ENCODE measurements around the gene SCAF4. TPM values are rescaled to one million over a fixed set of nuclear protein-coding genes. Genes with fewer than 3 reads are reported as not detected.

The SCAF4 gene
- total and polyA plus RNA-seq, 2 of the 8 experiments (the other 6 are each of a cell fraction or from before 2014, with no cell fraction given), result 28.9 to 55.1 TPM

GRCh38 chr21:31663584-31664249 is 68.2 kb downstream of the SCAF4 start:
- H3K9me3 ChIP-seq (ENCODE audit: insufficient read depth in 2 of 2, low read depth in 1 of 2, low read length in 1 of 2), result no peaks in the 10 kb centered on the region
- no peak for DNase-seq (ENCODE audit: low read depth in 1 of 2, low spot score in 2 of 2)
- no peak overlapping the region for H4K8ac ChIP-seq (ENCODE audit: extremely low read depth, insufficient read depth, low read length)
- no peak overlapping the region for H2AK5ac ChIP-seq (ENCODE audit: low read depth, low read length)
- no peak for TF ChIP-seq ASH2L (IDR thresholded peaks at IDR 0.05; ENCODE audit: low read length)
- TF ChIP-seq TAF7 (optimal IDR thresholded peaks at IDR 0.05; ENCODE audit: borderline replicate concordance, low read depth, low read length), result no peak
- TF ChIP-seq, protein P1, sequence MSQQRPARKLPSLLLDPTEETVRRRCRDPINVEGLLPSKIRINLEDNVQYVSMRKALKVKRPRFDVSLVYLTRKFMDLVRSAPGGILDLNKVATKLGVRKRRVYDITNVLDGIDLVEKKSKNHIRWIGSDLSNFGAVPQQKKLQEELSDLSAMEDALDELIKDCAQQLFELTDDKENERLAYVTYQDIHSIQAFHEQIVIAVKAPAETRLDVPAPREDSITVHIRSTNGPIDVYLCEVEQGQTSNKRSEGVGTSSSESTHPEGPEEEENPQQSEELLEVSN (IDR thresholded peaks at IDR 0.05), result no peak
- no peak for TF ChIP-seq MAFK (IDR thresholded peaks at IDR 0.05; ENCODE audit: low read depth, low read length)
- peaks cover 0 to 41% (median 7%) of the 10 kb centered on the region in 4 experiments; a peak in 5 of 8 replicates for H3K36me3 ChIP-seq (ENCODE audit: control insufficient read depth in 2 of 4, insufficient read depth in 4 of 4, low read length in 3 of 4)
- no peaks in the 10 kb centered on the region for H3K27me3 ChIP-seq (replicated peaks in 1 of 4; ENCODE audit: control insufficient read depth in 3 of 4, extremely low read depth in 1 of 4, insufficient read depth in 3 of 4, low read length in 3 of 4)
- H2BK12ac ChIP-seq (ENCODE audit: low read depth, low read length), result no peak overlapping the region
- H3K27ac ChIP-seq (ENCODE audit: low read depth, low read length), result no peak overlapping the region
- WGBS, 2 experiments (ENCODE audit: extremely low coverage in 1 of 2, insufficient coverage in 1 of 2, insufficient read length in 1 of 2, insufficient replicate concordance in 2 of 2, low coverage in 1 of 2, low lambda C conversion rate in 2 of 2, missing lambda C conversion rate in 1 of 2), result 94% methylated on average over 7 of the region's 7 CpGs; no CpG with 5 or more reads in 1 of the 2 experiments
- H3K79me1 ChIP-seq (ENCODE audit: low read depth, low read length), result peaks cover 10% of the 10 kb centered on the region
- H3K23ac ChIP-seq (ENCODE audit: insufficient read length), result no peak overlapping the region
- H3K18ac ChIP-seq (ENCODE audit: extremely low read depth, low read length), result no peak overlapping the region
- H2BK20ac ChIP-seq (ENCODE audit: low read length), result no peak overlapping the region
- peaks cover 0 to 3% (median 1%) of the 10 kb centered on the region in 4 experiments; a peak in 4 of 7 replicates for H3K4me1 ChIP-seq (replicated peaks in 1 of 4; ENCODE audit: control insufficient read depth in 3 of 4, insufficient read depth in 4 of 4, low read length in 3 of 4)
- peaks cover 0 to 7% of the 10 kb centered on the region in 2 experiments for H4K20me1 ChIP-seq (replicated peaks in 1 of 2; ENCODE audit: control insufficient read depth in 1 of 2, insufficient read depth in 2 of 2, low read length in 2 of 2)
- ChIA-PET POLR2A (ENCODE audit: partially characterized antibody) (interaction anchor here (1.2 kb wide), 1 partner anchor 9 kb away, joined by 4 read pairs; no protein-coding TSS in a partner anchor), CTCF (ENCODE audit: partially characterized antibody) (interaction anchor here (0.8 kb wide), 1 partner anchor 9 kb away, joined by 3 read pairs; no protein-coding TSS in a partner anchor)
- H2BK15ac ChIP-seq (ENCODE audit: low read length), result no peak overlapping the region
- H3K4me2 ChIP-seq (ENCODE audit: insufficient read depth in 1 of 2, low read depth in 2 of 2, low read length in 2 of 2), result no peak overlapping the region
- no peak overlapping the region for H3K56ac ChIP-seq (replicated peaks; ENCODE audit: insufficient read length, low read depth, low read length)
- no peak overlapping the region for H4K91ac ChIP-seq (replicated peaks; ENCODE audit: insufficient read length, low read length)
- H3K9ac ChIP-seq (replicated peaks in 1 of 4; ENCODE audit: extremely low read depth in 1 of 4, low read depth in 3 of 4, low read length in 3 of 4), result no peak overlapping the region
- H3K23me2 ChIP-seq (ENCODE audit: low read depth, low read length), result no peaks in the 10 kb centered on the region; the same call in 1 of the 2 replicates
- no peak overlapping the region for H3K4ac ChIP-seq (replicated peaks; ENCODE audit: insufficient read length, low read depth, low read length)
- H3K4me3 ChIP-seq (ENCODE audit: extremely low read depth in 1 of 4, insufficient read depth in 2 of 4, low read depth in 3 of 4, low read length in 4 of 4), result no peak overlapping the region
- H3K79me2 ChIP-seq (ENCODE audit: control insufficient read depth in 1 of 2, insufficient read depth in 2 of 2, low read length in 2 of 2), result peaks cover 0 to 46% of the 10 kb centered on the region in 2 experiments; a peak in 2 of 4 replicates
- no peak for FAIRE-seq
- H2BK5ac ChIP-seq (ENCODE audit: low read depth, low read length), result no peak overlapping the region
- no peak overlapping the region for H4K5ac ChIP-seq (ENCODE audit: insufficient read length, low read depth, low read length)
- no peak overlapping the region for H3K14ac ChIP-seq (ENCODE audit: insufficient read length)
- no peak overlapping the region for H2BK120ac ChIP-seq (replicated peaks; ENCODE audit: low read depth, low read length)
- no peak overlapping the region for H2AFZ ChIP-seq (ENCODE audit: low read length)
